H1 (cell line): ENCODE data around the gene TRIM44. TPM values are rescaled to one million over a fixed set of nuclear protein-coding genes. Genes with fewer than 3 reads are reported as not detected.

Experiments used
- CTCF ChIA-PET: fragments of 300-600 bp; sonication (Branson Sonifier 250); formaldehyde crosslinking; loops from one replicate; lab custom pipeline; 2021; ENCODE audit not compliant: partially characterized antibody; lab: Charles Lee
- POLR2A ChIA-PET: fragments of 300-600 bp; sonication (Branson Sonifier 250); formaldehyde crosslinking; loops from one replicate; lab custom pipeline; 2021; ENCODE audit warnings: inconsistent platforms; ENCODE audit not compliant: partially characterized antibody; lab: Charles Lee
- DNase-seq, 2 experiments: peaks; one replicate each; pipeline versions ENCODE4 v3.0.0 to v3.0.0-alpha.2; 2010 to 2022; ENCODE audit warnings: low spot score in 2 of 2, low read depth in 1 of 2, mixed read lengths in 1 of 2
- FAIRE-seq: peaks from 2 replicates; lab custom pipeline; 2011; peaks lifted over from hg19 to GRCh38; lab: Jason Lieb, UNC
- H2AFZ ChIP-seq: 2 replicates; pipeline ENCODE4 v1.8.1; 2012; ENCODE audit warnings: low read length, inconsistent platforms
- H2AK5ac ChIP-seq: 2 replicates; pipeline ENCODE4 v1.6.1; 2013; ENCODE audit warnings: low read depth, low read length
- H2BK120ac ChIP-seq: replicated peaks from 2 replicates; pipeline ENCODE3; 2013; ENCODE audit warnings: low read depth, low read length, inconsistent platforms
- H2BK12ac ChIP-seq: 2 replicates; pipeline ENCODE4 v1.6.1; 2013; ENCODE audit warnings: low read depth, low read length
- H2BK15ac ChIP-seq: 2 replicates; pipeline ENCODE4 v1.6.1; 2013; ENCODE audit warnings: low read length
- H2BK20ac ChIP-seq: 2 replicates; pipeline ENCODE4 v1.6.1; 2013; ENCODE audit warnings: low read length
- H2BK5ac ChIP-seq: 2 replicates; pipeline ENCODE4 v1.6.1; 2013; ENCODE audit warnings: low read depth, low read length
- H3K14ac ChIP-seq: 2 replicates; pipeline ENCODE4 v1.6.1; 2013; ENCODE audit warnings: inconsistent platforms; ENCODE audit not compliant: insufficient read length
- H3K18ac ChIP-seq: 2 replicates; pipeline ENCODE4 v1.6.1; 2013; ENCODE audit warnings: low read length; ENCODE audit errors: extremely low read depth
- H3K23ac ChIP-seq: 2 replicates; pipeline ENCODE4 v1.6.1; 2013; ENCODE audit warnings: inconsistent platforms; ENCODE audit not compliant: insufficient read length
- H3K23me2 ChIP-seq: 2 replicates; pipeline ENCODE4 v1.6.1; 2013; ENCODE audit warnings: low read depth, low read length
- H3K27ac ChIP-seq: 2 replicates; pipeline ENCODE4 v1.6.1; 2011; ENCODE audit warnings: low read depth, low read length, inconsistent platforms
- H3K27me3 ChIP-seq, 4 experiments: replicated peaks in 1 of 4; 1 replicate in 1 of 4; 2 replicates in 3 of 4; pipeline versions ENCODE4 v1.6.1 to v1.8.1; 2011 to 2013; ENCODE audit warnings: low read length in 3 of 4, mild to moderate bottlenecking in 3 of 4, inconsistent platforms in 2 of 4, mixed read lengths in 2 of 4, moderate library complexity in 1 of 4; ENCODE audit not compliant: control insufficient read depth in 3 of 4, insufficient read depth in 3 of 4; ENCODE audit errors: extremely low read depth in 1 of 4
- H3K36me3 ChIP-seq, 4 experiments: 2 replicates each; pipeline versions ENCODE4 v1.6.1 to v1.8.1; 2011 to 2013; ENCODE audit warnings: mild to moderate bottlenecking in 4 of 4, low read length in 3 of 4, moderate library complexity in 2 of 4, control low read depth in 1 of 4, inconsistent platforms in 1 of 4; ENCODE audit not compliant: insufficient read depth in 4 of 4, control insufficient read depth in 2 of 4
- H3K4ac ChIP-seq: replicated peaks from 2 replicates; pipeline ENCODE3; 2013; ENCODE audit warnings: low read length, low read depth, mixed read lengths, inconsistent platforms; ENCODE audit not compliant: insufficient read length
- H3K4me1 ChIP-seq, 4 experiments: replicated peaks in 1 of 4; 1 replicate in 1 of 4; 2 replicates in 3 of 4; pipeline versions ENCODE4 v1.6.1 to v1.8.1; 2011 to 2013; ENCODE audit warnings: low read length in 3 of 4, inconsistent platforms in 2 of 4, mixed read lengths in 1 of 4; ENCODE audit not compliant: insufficient read depth in 4 of 4, control insufficient read depth in 3 of 4
- H3K4me2 ChIP-seq, 2 experiments: 2 replicates each; pipeline versions ENCODE4 v1.6.1 to v1.8.1; 2011 to 2013; ENCODE audit warnings: low read depth in 2 of 2, low read length in 2 of 2, control low read depth in 1 of 2, inconsistent platforms in 1 of 2, mild to moderate bottlenecking in 1 of 2; ENCODE audit not compliant: insufficient read depth in 1 of 2
- H3K4me3 ChIP-seq, 4 experiments: fragments of 200-600, 300-600 bp in 1 of 4; sonication (generic), shearing (Covaris generic), sonication (Bioruptor Twin) in 1 of 4; 2 replicates each; pipeline versions ENCODE4 v1.5.1 to v1.8.1; 2011 to 2016; ENCODE audit warnings: low read length in 4 of 4, low read depth in 3 of 4, control low read depth in 2 of 4, inconsistent platforms in 2 of 4, mild to moderate bottlenecking in 2 of 4, mixed read lengths in 1 of 4, moderate library complexity in 1 of 4; ENCODE audit not compliant: insufficient read depth in 2 of 4; ENCODE audit errors: extremely low read depth in 1 of 4
- H3K56ac ChIP-seq: replicated peaks from 2 replicates; pipeline ENCODE3; 2013; ENCODE audit warnings: low read depth, mild to moderate bottlenecking, mixed read lengths, low read length, inconsistent platforms; ENCODE audit not compliant: insufficient read length
- H3K79me1 ChIP-seq: 2 replicates; pipeline ENCODE4 v1.6.1; 2013; ENCODE audit warnings: low read depth, low read length, control low read depth
- H3K79me2 ChIP-seq, 2 experiments: 2 replicates each; pipeline versions ENCODE4 v1.6.1 to v1.8.1; 2012 to 2013; ENCODE audit warnings: low read length in 2 of 2, mild to moderate bottlenecking in 2 of 2, inconsistent platforms in 1 of 2; ENCODE audit not compliant: insufficient read depth in 2 of 2, control insufficient read depth in 1 of 2
- H3K9ac ChIP-seq, 4 experiments: replicated peaks in 1 of 4; 1 replicate in 1 of 4; 2 replicates in 3 of 4; pipeline versions ENCODE4 v1.6.1 to v1.8.1; 2011 to 2013; ENCODE audit warnings: low read depth in 3 of 4, low read length in 3 of 4, control low read depth in 2 of 4, mild to moderate bottlenecking in 2 of 4, moderate library complexity in 2 of 4, inconsistent platforms in 1 of 4; ENCODE audit errors: extremely low read depth in 1 of 4
- H3K9me3 ChIP-seq, 2 experiments: 2 replicates each; pipeline versions ENCODE4 v1.6.1 to v1.8.1; 2012 to 2013; ENCODE audit warnings: mild to moderate bottlenecking in 2 of 2, moderate library complexity in 2 of 2, control low read depth in 1 of 2, inconsistent platforms in 1 of 2, low read depth in 1 of 2, low read length in 1 of 2, mixed read lengths in 1 of 2; ENCODE audit not compliant: insufficient read depth in 2 of 2
- H4K20me1 ChIP-seq, 2 experiments: replicated peaks in 1 of 2; 2 replicates each; pipeline versions ENCODE3 to v1.8.1; 2011 to 2013; ENCODE audit warnings: inconsistent platforms in 2 of 2, low read length in 2 of 2, mild to moderate bottlenecking in 1 of 2; ENCODE audit not compliant: insufficient read depth in 2 of 2, control insufficient read depth in 1 of 2
- H4K5ac ChIP-seq: 2 replicates; pipeline ENCODE4 v1.6.1; 2013; ENCODE audit warnings: low read length, low read depth, mixed read lengths, inconsistent platforms; ENCODE audit not compliant: insufficient read length
- H4K8ac ChIP-seq: 2 replicates; pipeline ENCODE4 v1.8.0; 2013; ENCODE audit warnings: mild to moderate bottlenecking, moderate library complexity, low read length, inconsistent platforms; ENCODE audit not compliant: insufficient read depth; ENCODE audit errors: extremely low read depth
- H4K91ac ChIP-seq: replicated peaks from 2 replicates; pipeline ENCODE3; 2013; ENCODE audit warnings: low read length, mixed read lengths, inconsistent platforms; ENCODE audit not compliant: insufficient read length
- BCL11A ChIP-seq, 2 experiments: IDR thresholded peaks; one replicate each; pipeline ENCODE4 v1.6.1; 2011; ENCODE audit warnings: low read depth in 2 of 2, low read length in 2 of 2, mild to moderate bottlenecking in 2 of 2
- CTBP2 ChIP-seq: IDR thresholded peaks from 2 replicates; pipeline ENCODE4 v1.7.0; 2011; ENCODE audit warnings: borderline replicate concordance, mild to moderate bottlenecking, moderate library complexity, mixed read lengths, low read length; ENCODE audit not compliant: insufficient read depth, insufficient read length
- EZH2 ChIP-seq: fragments of 200-600 bp; sonication (generic); IDR thresholded peaks from 2 replicates; pipeline ENCODE4 v1.7.1; 2012; ENCODE audit warnings: low read depth, mild to moderate bottlenecking, moderate library complexity, low read length, inconsistent platforms; ENCODE audit not compliant: severe bottlenecking
- FOSL1 ChIP-seq: IDR thresholded peaks from 2 replicates; pipeline ENCODE4 v1.6.1; 2011; ENCODE audit warnings: mild to moderate bottlenecking, low read depth, low read length, moderate library complexity; ENCODE audit not compliant: insufficient read depth
- JUN ChIP-seq: IDR thresholded peaks from 2 replicates; pipeline ENCODE4 v1.6.1; 2011; ENCODE audit warnings: low read depth, mild to moderate bottlenecking, improper control_type of control experiment, low read length
- KDM1A ChIP-seq: fragments of 200-600, 300-600 bp; sonication (generic); IDR thresholded peaks from 2 replicates; pipeline ENCODE4 v1.7.1; 2016; ENCODE audit warnings: mild to moderate bottlenecking, low read length, borderline replicate concordance
- NRF1 ChIP-seq: IDR thresholded peaks from 2 replicates; pipeline ENCODE4 v1.6.1; 2011; ENCODE audit warnings: mild to moderate bottlenecking, low read depth, low read length, improper control_type of control experiment
- POLR2A ChIP-seq, 2 experiments: IDR thresholded peaks; 1 replicate in 1 of 2; 2 replicates in 1 of 2; pipeline ENCODE4 v1.6.1; 2011; ENCODE audit warnings: low read depth in 2 of 2, low read length in 2 of 2, mild to moderate bottlenecking in 2 of 2; ENCODE audit errors: control extremely low read depth in 1 of 2
- SIRT6 ChIP-seq: IDR thresholded peaks from one replicate; pipeline ENCODE4 v1.7.1; 2012; ENCODE audit warnings: low read length, inconsistent platforms
- TAF1 ChIP-seq: IDR thresholded peaks from 2 replicates; pipeline ENCODE4 v1.6.1; 2011; ENCODE audit warnings: mild to moderate bottlenecking, low read depth, low read length
- TBP ChIP-seq: IDR thresholded peaks from 2 replicates; pipeline ENCODE4 v1.6.1; 2011; ENCODE audit warnings: low read depth, low read length, improper control_type of control experiment
- TCF12 ChIP-seq: IDR thresholded peaks from 2 replicates; pipeline ENCODE4 v1.6.1; 2011; ENCODE audit warnings: low read depth, mild to moderate bottlenecking, low read length
- ZNF274 ChIP-seq: IDR thresholded peaks from 2 replicates; pipeline ENCODE4 v1.7.0; 2012; ENCODE audit warnings: low read length, borderline replicate concordance; ENCODE audit errors: extremely low read depth
- polyA plus RNA-seq, 7 experiments: library from polyadenylated mRNA; depleted of rRNA in 3 of 7; stranded (reverse) in 5 of 7; unstranded in 2 of 7; fragments of >200 nt in 5 of 7; fragments of 200-250 nt in 2 of 7; gene quantifications; 1 replicate in 5 of 7; 2 replicates in 1 of 7; 4 replicates in 1 of 7; pipeline versions ENCODE4 v1.2.1 to v1.2.3, GENCODE V29; 2011 to 2013; ENCODE audit warnings: missing spikeins in 2 of 7, mixed read lengths in 2 of 7
- total RNA-seq: library from RNA; stranded (reverse); fragmentation: NEBNext Ultra II Directional; extraction: Animal tissue kit (Norgen Biotek cat#: 25700); gene quantifications from 2 replicates; pipeline ENCODE4 v1.2.1, GENCODE V29; 2021

TRIM44 gene
- total and polyA plus RNA-seq, 2 of the 8 experiments (the other 6 are each of a cell fraction or from before 2014, with no cell fraction given) = 13.9 to 34.4 TPM

DNA sequence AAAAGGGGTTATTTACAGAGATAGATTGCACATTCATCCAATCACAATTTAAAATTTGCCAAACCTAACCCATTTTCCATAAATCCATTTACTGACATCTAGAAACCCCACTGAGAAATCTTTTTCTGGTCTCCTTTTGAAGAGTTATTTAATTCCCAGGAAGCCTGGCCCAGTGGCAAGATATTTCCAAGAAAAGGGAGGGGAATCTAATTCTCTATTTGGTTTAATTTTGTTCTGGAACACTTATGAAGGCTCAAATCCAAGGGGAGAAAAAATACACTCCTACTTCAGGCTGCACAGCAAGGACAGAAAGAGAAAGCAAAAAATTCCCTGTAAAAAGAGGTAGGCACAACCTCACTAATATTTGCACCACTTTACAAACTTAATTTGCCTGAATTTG is 193.1 kb downstream of the TRIM44 start:
- Histone ChIP-seq H3K56ac (no peak overlapping the region), H3K4me3 (no peak overlapping the region), H2AFZ (no peak overlapping the region), H4K5ac (no peak overlapping the region), H3K4me2 (no peak overlapping the region), H2BK15ac (no peak overlapping the region), H4K91ac (no peak overlapping the region), H3K4me1 (no peaks in the 10 kb centered on the region), H2BK5ac (no peak overlapping the region), H2BK20ac (no peak overlapping the region), H2BK120ac (no peak overlapping the region), H4K8ac (no peak overlapping the region), H4K20me1 (peaks cover 0 to 5% of the 10 kb centered on the region in 2 experiments), H3K18ac (no peak overlapping the region), H2AK5ac (no peak overlapping the region), H3K9ac (no peak overlapping the region), H3K27me3 (no peaks in the 10 kb centered on the region), H3K79me2 (no peaks in the 10 kb centered on the region), H2BK12ac (no peak overlapping the region), H3K36me3 (no peaks in the 10 kb centered on the region), H3K4ac (no peak overlapping the region), H3K23me2 (peaks cover 6% of the 10 kb centered on the region; the same call in 1 of the 2 replicates), H3K9me3 (no peaks in the 10 kb centered on the region), H3K14ac (no peak overlapping the region), H3K27ac (no peak overlapping the region), H3K79me1 (no peaks in the 10 kb centered on the region), H3K23ac (no peak overlapping the region)
- FAIRE-seq (no peak), DNase-seq (no peak)
- no peak for TF ChIP-seq ZNF274
- no peak for TF ChIP-seq NRF1
- TF ChIP-seq TBP = no peak
- no peak for TF ChIP-seq EZH2
- TF ChIP-seq CTBP2 = no peak
- TF ChIP-seq FOSL1 = no peak
- TF ChIP-seq BCL11A (IDR thresholded peaks at IDR 0.05; ENCODE audit: low read depth in 2 of 2, low read length in 2 of 2) = no peak
- TF ChIP-seq JUN = no peak
- no peak for TF ChIP-seq SIRT6
- no peak for TF ChIP-seq KDM1A
- no peak for TF ChIP-seq POLR2A (IDR thresholded peaks at IDR 0.05; ENCODE audit: control extremely low read depth in 1 of 2, low read depth in 2 of 2, low read length in 2 of 2)
- no peak for TF ChIP-seq TCF12
- TF ChIP-seq TAF1 = no peak
- POLR2A ChIA-PET = no interaction called here
- CTCF ChIA-PET = interaction anchor here (1.4 kb wide), 1 partner anchor 34 kb away, joined by 6 read pairs; no protein-coding TSS in a partner anchor
